ENCODE measurements around the gene PTPN4. TPM values are rescaled to one million over a fixed set of nuclear protein-coding genes. Genes with fewer than 3 reads are reported as not detected.

The PTPN4 gene
- total RNA-seq, 1 donor from 2014 or later, result 35.9 TPM

GRCh38 chr2:119827866-119828507 is 68.3 kb downstream of the PTPN4 start:
- Histone ChIP-seq H3K9me3 (no peaks in the 10 kb centered on the region), H3K36me3 (no peaks in the 10 kb centered on the region), H3K27me3 (no peaks in the 10 kb centered on the region), H3K4me3 (no peak overlapping the region), H3K4me1 (no peaks in the 10 kb centered on the region), H3K27ac (no peak overlapping the region)
- DNase-seq (ENCODE audit: low spot score in 2 of 2), result no peak
- intact Hi-C loops (cut with DNase I), result no loop called here
- no peak for TF ChIP-seq CTCF (IDR thresholded peaks at IDR 0.05)

DNA sequence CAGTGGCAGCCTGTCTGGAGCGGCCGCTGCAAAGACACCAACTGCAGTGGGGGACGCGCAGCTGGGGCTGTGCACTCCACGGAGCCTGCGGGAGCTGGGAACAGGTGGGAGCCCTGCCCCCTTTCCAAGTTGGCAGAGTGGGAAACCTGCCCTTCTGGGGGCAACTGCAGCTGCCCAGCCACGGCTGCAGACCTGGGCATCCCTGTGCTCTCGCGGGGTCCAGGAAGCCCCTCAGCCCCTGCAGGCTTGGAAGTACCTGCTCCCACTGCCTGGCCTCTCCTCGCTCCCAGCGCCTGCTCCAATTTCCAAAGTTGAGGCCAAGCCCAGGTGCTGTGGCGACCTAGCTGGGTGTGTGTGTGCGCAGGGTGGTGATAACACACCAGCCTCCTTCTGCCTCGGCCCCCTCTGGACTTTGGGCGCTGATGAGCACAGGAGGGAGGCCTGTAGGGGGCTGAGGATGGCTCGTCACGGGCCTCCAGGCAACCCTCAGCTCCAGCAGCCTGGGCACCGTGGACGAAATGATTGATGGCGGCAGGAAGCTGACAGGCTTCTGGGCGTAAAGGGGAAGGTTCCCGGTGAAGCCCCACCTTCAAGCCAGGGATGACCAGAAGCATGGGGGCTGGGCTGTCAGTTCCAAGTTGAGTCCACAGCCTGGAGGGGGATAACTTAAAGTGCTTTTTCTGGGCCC is 76.9 kb downstream of the PTPN4 start:
- intact Hi-C loops (cut with DNase I), result no loop called here
- H3K36me3 ChIP-seq, result no peaks in the 10 kb centered on the region
- no peak overlapping the region for H3K27ac ChIP-seq
- no peaks in the 10 kb centered on the region for H3K4me1 ChIP-seq
- TF ChIP-seq CTCF (IDR thresholded peaks at IDR 0.05), result no peak
- H3K4me3 ChIP-seq, result no peak overlapping the region
- no peaks in the 10 kb centered on the region for H3K9me3 ChIP-seq
- no peaks in the 10 kb centered on the region for H3K27me3 ChIP-seq
- DNase-seq (ENCODE audit: low spot score in 2 of 2), result no peak

DNA sequence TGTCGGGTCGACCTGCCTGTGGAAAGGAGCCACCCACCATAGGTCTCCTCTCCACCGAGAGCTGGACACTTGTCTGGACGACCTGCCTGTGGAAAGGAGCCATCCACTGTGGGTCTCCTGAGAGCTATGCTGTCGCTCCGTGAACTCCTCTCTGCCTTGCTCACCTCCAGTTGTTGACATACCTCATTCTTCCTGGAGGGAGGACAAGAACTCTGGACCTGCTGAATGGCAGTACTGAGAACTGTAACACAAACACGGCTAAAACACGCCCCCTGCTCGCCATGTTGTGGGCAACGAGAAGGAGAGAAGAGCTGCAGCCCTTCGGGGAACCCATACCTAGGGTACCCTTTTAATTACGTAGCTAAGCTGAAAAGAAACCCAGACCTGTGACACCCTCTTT is 77.6 kb downstream of the PTPN4 start:
- Histone ChIP-seq H3K27me3 (no peaks in the 10 kb centered on the region), H3K9me3 (no peaks in the 10 kb centered on the region), H3K36me3 (no peaks in the 10 kb centered on the region), H3K4me3 (no peak overlapping the region), H3K4me1 (no peaks in the 10 kb centered on the region), H3K27ac (no peak overlapping the region)
- no peak for DNase-seq (ENCODE audit: low spot score in 2 of 2)
- TF ChIP-seq CTCF (IDR thresholded peaks at IDR 0.05), result no peak
- intact Hi-C loops (cut with DNase I), result no loop called here

DNA sequence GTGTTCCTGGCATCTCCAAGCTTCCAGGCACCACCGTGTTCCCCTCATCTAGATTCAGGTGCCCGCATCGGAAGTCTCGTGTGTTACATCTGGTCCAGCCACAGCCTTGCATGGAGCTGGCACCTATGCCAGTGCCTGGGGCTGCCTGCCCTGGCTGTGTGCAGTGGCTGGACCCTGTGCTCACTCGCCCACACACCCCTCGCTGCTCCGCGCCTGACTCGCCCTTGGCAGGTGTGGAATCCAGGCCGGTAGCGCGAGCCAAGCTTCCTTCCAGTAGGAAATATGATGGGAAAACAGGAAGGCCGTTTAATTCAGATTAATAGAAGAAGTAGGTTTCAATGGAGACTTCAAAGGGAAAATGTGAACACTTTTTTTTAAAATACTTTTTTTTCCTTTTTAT is 78.0 kb downstream of the PTPN4 start:
- H3K36me3 ChIP-seq, result no peaks in the 10 kb centered on the region
- DNase-seq (ENCODE audit: low spot score in 2 of 2), result no peak
- H3K4me1 ChIP-seq, result no peaks in the 10 kb centered on the region
- no peak overlapping the region for H3K4me3 ChIP-seq
- H3K27me3 ChIP-seq, result no peaks in the 10 kb centered on the region
- intact Hi-C loops (cut with DNase I), result no loop called here
- H3K9me3 ChIP-seq, result no peaks in the 10 kb centered on the region
- H3K27ac ChIP-seq, result no peak overlapping the region
- TF ChIP-seq CTCF (IDR thresholded peaks at IDR 0.05), result no peak

- H3K27ac ChIP-seq, result no peak overlapping the region
- H3K4me3 ChIP-seq, result no peak overlapping the region
- H3K27me3 ChIP-seq, result no peaks in the 10 kb centered on the region
- no peak for DNase-seq (ENCODE audit: low spot score in 2 of 2)
- H3K36me3 ChIP-seq, result no peaks in the 10 kb centered on the region
- intact Hi-C loops (cut with DNase I), result no loop called here
- no peaks in the 10 kb centered on the region for H3K9me3 ChIP-seq
- TF ChIP-seq CTCF (IDR thresholded peaks at IDR 0.05), result no peak
- H3K4me1 ChIP-seq, result no peaks in the 10 kb centered on the region
Measured at GRCh38 chr2:119838179-119838578, 78.5 kb downstream of the PTPN4 start.

Data from ascending aorta (tissue), 2 donors.